OCI-M2 (cell line): ENCODE results near the gene RASSF1.
A peak's percentile ranks its signal among the peaks of the same experiment; 100 is the strongest.

ENCODE experiments used
- DNase-seq: peaks from one replicate; lab custom pipeline; 2025; ENCODE audit not compliant: unreplicated experiment; lab: John Stamatoyannopoulos, UW

The RASSF1 gene

DNA sequence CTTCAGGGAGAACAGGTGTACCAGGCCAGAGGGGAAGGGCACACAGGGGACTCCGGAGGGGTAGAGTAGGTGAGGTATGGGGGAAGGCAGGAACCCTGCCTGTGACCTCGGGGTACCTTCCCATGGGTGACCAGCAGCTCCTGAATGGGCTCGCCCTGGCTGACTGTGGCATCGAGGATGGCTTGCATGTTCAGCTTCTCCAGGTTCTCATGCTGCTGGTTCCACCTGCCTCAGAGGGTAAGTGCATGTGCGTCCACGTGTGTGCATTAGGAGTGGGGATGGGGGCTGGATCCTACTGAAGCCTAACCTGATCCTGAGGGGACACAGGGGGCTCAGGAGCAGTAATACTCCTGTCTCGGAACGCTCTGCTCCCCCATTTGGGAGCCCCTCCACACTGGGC is 4.4 kb upstream of the RASSF1 start:
- no peak for DNase-seq

- DNase-seq, result no peak
Observed at GRCh38 chr3:50342813-50343633, 2.4 kb upstream of the RASSF1 start.

- no peak for DNase-seq
Observed at GRCh38 chr3:50341996-50342650, 1.5 kb upstream of the RASSF1 start.

DNA sequence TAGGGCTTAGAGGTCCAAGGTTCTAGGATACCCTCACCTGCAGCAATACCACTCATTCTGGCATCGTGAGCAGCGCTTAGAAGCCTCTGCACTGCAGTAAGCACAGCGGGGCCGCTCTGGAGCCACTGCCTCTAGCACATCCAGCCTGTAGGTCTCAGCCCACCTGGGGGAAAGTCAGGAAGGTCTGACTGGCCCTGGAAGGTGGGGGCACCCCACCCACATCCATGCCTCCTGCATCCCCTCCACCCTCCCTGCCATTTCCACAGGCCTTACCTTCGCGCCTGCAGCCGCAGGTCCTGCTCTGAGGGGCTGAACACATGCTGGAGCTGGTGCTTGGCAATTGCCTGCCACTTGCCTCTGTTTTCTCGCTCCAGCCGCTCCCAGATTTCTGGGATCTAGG is 901 bp upstream of the RASSF1 start:
- no peak for DNase-seq

GRCh38 chr3:50340147-50340447 is 539 bp downstream of the RASSF1 start:
- no peak for DNase-seq

DNA sequence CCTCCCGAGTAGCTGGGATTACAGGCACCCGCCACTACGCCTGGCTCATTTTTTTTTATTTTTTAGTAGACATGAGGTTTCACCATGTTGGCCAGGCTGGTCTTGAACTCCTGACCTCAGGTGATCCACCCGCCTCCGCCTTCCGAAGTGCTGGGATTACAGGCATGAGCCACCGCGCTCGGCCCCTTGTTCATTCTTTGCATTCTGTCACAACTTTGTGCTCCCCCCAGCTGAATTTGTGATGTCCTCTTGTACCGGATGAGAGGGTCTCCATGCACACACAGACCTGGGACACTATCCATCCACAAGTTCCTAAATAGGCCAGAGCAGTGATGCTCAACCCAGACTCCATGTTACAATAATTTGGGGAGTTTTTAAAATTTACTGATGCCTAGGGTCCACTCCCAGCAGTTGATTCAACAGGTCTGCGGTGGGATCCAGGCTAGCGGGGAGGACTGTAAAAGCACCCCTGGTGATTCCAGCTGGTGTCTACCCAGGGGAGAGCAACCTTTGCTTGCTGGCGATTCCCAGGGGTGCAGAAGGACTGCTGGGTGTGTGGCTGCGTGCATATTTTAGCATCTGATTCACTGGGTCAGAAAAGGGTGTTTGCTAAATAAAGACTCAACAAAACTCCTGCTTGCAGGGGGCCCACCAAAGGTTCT is 1.0 kb downstream of the RASSF1 start:
- no peak for DNase-seq

GRCh38 chr3:50338965-50339364 is 1.7 kb downstream of the RASSF1 start:
- DNase-seq, result no peak

DNA sequence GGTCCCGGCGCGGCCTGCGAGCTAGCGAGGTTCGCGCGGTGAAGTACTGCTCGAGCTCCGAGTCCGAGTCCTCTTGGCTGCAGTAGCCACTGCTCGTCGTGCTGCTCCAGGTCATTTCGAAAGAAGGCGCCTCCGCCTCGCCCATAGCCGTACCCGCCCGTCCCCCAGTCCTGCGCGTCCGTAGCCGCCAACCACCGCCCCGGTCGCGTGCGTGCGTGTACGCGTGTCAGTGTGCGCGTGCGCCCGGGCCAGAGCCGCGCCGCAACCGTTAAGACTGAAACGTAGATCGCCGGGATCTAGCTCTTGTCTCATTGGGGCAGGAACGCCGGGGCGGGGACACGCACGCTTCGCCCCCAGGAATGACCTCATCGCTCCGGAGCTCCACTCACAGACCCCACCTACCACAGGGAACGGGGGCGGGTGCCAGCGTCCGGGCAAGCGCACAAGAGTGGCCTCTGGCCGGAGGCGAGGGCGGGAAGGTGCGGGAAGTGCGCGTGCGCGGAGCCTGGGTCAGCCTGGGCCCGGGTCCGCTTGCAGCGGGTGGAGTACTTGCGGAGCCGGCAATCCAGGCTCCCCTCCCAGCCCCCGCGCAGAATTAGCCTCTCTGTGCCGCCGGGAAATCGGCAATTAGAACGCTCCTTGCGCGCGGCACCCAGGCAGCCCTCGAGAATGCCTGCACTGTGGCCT is 3.3 kb downstream of the RASSF1 start:
- DNase-seq, result peak; percentile 63

DNA sequence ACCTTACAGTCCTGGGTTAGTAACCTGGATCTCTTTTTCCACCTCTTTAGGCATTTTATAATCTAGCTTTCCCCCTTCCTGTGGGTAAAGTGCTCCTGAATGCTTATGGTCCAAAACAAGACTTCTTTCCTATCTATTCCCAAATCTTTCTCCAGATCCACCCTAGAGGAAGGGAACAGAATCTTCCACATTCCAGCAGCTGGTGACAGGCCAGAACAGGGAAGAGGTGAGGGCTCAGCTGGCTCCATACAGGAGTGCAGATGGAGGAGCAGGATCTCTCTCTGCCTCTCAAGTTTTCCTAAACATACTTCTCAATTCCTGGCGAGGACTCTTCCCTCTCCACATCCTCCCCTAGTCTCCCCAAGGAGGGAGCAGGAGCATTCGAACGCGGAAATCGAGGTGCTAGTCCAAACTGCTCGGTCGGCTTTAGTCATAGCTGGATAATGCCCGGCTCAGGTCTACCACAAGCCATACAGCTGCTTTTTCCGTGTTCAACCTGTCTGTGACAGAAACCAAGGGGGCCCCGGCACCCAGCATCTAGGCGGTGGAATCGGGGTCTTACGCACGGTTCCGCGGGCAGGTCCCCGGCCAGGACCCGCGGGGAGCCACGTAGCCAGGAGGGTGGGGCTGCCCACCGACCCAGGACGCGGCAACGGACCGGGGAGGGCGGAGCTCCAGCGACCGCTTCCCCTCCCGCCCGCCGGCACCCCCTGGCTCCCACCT is 4.0 kb downstream of the RASSF1 start:
- no peak for DNase-seq

DNA sequence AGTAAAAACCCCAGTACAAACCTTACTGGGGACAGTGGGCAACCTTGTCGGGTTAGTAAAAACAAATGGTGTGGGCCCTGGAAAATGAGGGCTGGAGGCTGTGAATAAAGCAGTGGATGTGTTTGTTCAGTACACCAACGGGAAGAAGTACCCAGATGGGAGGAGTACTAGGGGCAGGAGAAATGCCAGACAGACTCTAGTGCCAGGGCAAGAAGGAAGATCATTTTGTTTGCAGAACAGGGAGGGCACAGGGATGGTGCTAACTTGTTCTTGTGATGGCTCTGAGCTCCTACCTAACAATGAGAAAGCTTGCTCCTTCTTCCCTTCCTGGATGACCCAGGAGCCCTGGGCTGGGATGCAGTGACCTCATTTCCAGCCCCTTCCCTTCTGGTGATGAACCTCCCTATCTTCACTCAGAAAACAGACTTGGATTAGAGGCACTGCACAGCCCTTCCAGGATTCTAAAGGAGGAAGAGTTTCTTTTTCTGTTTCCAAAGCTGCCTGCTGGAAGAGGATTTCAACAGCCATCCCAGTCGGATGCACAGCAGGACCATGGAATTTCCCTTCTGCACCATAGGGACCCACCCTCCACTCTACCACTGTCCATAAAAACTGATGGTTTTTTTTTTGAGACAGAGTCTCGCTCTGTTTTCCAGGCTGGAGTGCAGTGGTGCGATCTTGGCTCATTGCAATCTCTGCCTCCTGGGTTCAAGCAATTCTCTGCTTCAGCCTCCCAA is 6.1 kb downstream of the RASSF1 start:
- DNase-seq, result no peak

DNA sequence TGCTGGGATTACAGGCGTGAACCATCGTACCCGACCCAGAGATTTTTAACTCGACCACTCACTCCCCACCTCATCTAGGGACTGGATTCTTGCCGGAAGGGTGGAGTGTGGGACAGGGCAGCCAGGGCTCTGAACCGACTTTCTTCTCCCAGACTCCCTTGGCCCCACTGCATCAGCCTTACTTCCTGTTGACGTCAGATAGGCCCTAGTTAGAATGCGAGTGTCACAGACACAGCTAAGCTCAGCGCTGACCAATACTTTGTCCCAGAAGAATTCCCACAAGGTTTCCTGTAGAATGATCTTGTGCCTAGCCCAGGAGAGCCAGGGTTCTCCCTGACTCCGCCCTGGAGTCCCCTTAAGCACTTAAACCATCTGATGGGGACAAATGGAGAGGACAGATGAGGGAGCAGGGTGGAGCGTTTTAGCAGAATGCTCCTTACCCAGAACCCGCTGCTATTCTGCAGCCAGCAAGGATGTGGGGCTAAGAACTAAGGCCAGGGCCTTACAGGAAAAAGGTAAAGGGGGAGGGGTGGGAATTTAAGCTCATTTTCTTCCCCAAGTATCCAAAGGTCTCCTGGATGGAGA is 6.8 kb downstream of the RASSF1 start:
- no peak for DNase-seq

- DNase-seq, result no peak
Observed at GRCh38 chr3:50331364-50331907, 9.2 kb downstream of the RASSF1 start.

DNA sequence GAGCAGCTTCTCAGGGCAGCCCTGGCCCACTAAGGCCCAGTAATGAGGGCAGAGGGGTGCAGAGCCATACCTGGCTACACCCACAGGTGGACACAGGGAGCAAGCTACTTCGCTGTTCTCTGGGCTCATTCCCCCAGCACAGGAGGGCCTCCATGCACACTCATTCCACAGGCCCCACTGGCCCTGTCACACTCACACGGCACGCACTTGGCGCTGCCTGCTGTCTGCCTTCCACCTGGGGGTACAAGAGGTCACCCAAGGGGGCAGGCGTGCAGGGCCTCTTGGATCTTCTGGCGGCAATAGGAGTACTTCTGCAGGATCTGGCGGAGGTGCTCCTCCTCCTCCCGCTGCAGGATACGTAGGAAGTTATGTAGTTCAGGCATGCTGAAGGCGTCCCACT is 10.3 kb downstream of the RASSF1 start:
- no peak for DNase-seq

GRCh38 chr3:50327943-50328691 is 12.5 kb downstream of the RASSF1 start, which contains the start of gene TUSC2:
Gene TUSC2, minus strand, starts transcription at chr3:50328223. Its CDS starts 124 bp downstream, at chr3:50328099.
- DNase-seq, result peak; percentile 79

DNA sequence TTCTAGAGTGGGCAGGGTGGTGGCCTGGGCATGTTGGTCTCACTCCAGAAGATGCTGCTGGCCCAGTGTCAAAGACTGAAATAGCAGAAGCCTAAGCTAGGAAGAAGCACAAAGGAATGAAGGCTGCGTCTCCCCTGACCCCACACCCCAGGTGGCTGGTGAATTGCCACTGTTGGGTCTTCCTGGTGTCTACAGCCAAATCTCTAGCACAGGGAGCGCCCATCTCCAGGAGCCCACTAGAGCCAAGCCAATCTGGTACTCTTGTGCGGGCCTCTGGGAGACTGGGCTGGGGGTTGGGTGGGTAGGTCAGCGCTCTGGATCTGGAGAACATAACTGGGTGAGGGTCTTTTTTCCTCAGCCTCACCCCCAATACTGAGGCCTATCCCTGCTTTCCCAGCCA is 13.5 kb downstream of the RASSF1 start:
- no peak for DNase-seq

DNA sequence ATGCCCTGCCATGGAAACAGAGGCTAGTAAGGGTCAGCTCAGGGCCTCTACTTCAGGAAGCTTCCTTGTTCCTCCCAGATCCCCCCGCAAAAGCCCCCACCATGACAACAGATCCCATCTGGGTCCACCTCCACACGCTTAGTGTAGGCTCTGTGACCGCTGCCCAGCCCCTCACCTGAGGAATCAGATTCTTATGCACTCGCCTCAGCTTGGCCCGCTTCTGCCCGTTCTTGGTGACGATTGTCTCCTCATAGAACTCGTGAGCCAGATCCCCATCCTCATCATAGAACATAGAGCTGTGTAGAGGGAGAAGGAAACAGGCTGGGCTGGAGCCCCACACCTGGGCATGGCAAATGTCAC is 14.5 kb downstream of the RASSF1 start:
- no peak for DNase-seq

GRCh38 chr3:50325497-50326181 is 15.0 kb downstream of the RASSF1 start:
- no peak for DNase-seq

DNA sequence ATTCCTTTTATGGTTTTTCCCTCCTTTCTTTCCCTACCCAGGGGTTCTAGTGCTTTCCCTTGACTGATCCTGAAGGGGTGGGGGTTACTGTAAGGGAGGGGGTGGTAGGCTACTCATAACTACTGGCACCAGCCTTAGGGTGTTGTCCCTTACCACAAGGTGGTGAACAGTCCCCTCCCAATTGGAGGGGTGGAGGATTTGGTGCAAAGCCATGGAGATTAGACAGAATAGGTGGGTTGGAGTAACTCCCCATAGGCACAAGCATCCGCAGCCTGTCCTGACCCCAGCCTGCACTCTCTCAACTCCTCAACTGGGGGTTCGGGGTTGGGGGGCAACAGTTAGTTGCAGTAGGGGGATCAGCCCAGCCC is 15.5 kb downstream of the RASSF1 start:
- DNase-seq, result no peak
